ENCODE results near the gene COX6B1.

- TF ChIP-seq CTCF (IDR thresholded peaks at IDR 0.05) (no peak), POLR2AphosphoS5 (IDR thresholded peaks at IDR 0.05; ENCODE audit: low read depth, low read length) (no peak), REST (IDR thresholded peaks at IDR 0.05; ENCODE audit: insufficient read depth in 1 of 2, low read depth in 2 of 2, low read length in 1 of 2) (no peak), TCF7L2 (IDR thresholded peaks at IDR 0.05; ENCODE audit: low read depth, low read length) (no peak), SIN3A (IDR thresholded peaks at IDR 0.05; ENCODE audit: borderline replicate concordance, insufficient read depth, low read depth, low read length) (no peak)
Measured at GRCh38 chr19:35601971-35602370, 46.2 kb upstream of the COX6B1 start.

Measured in Panc1 (cell line).